Activated effector memory CD4-positive, alpha-beta T cell treated with anti-CD3 and anti-CD28 coated beads, Interleukin-2, amount 50 U/mL, for 16 hours (primary cell): ENCODE results near the gene ATOH8.

Experiments used
- DNase-seq: peaks from one replicate; pipeline ENCODE4 v3.0.0-alpha.2; 2020

ATOH8 gene

GRCh38 chr2:85772019-85772745 lies 18.4 kb downstream of the ATOH8 start:
- DNase-seq: no peak

- no peak for DNase-seq
These were observed 19.2 kb downstream of the ATOH8 start for GRCh38 chr2:85772841-85773491.

- DNase-seq: no peak
These were observed 19.9 kb downstream of the ATOH8 start for GRCh38 chr2:85773692-85774091.

GRCh38 chr2:85774126-85774978 lies 20.6 kb downstream of the ATOH8 start:
- DNase-seq: no peak

GRCh38 chr2:85775406-85776381 lies 21.9 kb downstream of the ATOH8 start:
- DNase-seq: no peak

- no peak for DNase-seq
These were observed 22.9 kb downstream of the ATOH8 start for GRCh38 chr2:85776672-85777071.

- no peak for DNase-seq
These were observed 23.7 kb downstream of the ATOH8 start for GRCh38 chr2:85777441-85777861.

- DNase-seq: no peak
These were observed 25.0 kb downstream of the ATOH8 start for GRCh38 chr2:85778646-85779379.

GRCh38 chr2:85779641-85780315 lies 26.0 kb downstream of the ATOH8 start:
- DNase-seq: no peak

GRCh38 chr2:85780316-85781012 lies 26.7 kb downstream of the ATOH8 start:
- no peak for DNase-seq

GRCh38 chr2:85781013-85781332 lies 27.2 kb downstream of the ATOH8 start:
- no peak for DNase-seq

- DNase-seq: no peak
These were observed 30.0 kb downstream of the ATOH8 start for GRCh38 chr2:85783796-85784195.

- no peak for DNase-seq
These were observed 30.7 kb downstream of the ATOH8 start for GRCh38 chr2:85784474-85784986.

GRCh38 chr2:85785027-85785822 lies 31.4 kb downstream of the ATOH8 start:
- no peak for DNase-seq

- DNase-seq: no peak
These were observed 32.1 kb downstream of the ATOH8 start for GRCh38 chr2:85785871-85786270.

GRCh38 chr2:85786444-85786843 lies 32.7 kb downstream of the ATOH8 start:
- no peak for DNase-seq

- no peak for DNase-seq
These were observed 33.1 kb downstream of the ATOH8 start for GRCh38 chr2:85786865-85787264.

GRCh38 chr2:85787282-85787980 lies 33.6 kb downstream of the ATOH8 start:
- DNase-seq: no peak

- DNase-seq: no peak
These were observed 34.2 kb downstream of the ATOH8 start for GRCh38 chr2:85787981-85788340.
